ENCODE results near the gene CAMTA1.

The CAMTA1 gene

DNA sequence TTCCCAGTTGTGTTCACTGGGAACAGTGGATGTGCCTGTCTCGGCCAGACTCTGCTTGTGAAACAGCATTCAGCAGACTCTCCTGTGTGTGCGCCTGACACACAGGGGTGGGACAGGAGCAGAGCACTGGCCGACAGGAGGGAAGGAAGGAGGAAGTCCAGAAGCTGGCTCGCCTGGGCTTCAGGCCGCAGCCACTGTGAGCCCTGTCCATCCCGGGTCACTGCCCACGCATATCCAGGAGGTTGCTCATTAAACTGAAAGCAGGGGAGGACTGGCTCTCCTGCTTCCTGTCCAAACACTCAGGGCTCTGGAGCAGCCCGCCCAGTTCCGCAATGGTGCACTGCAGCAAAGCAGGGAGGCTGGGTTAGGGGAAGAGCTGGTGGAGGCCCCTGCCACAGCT is 767.1 kb downstream of the CAMTA1 start:
- peak; percentile 38 for DNase-seq (ENCODE audit: low spot score)
- Histone ChIP-seq H3K27me3 (ENCODE audit: insufficient read depth, poor library complexity, severe bottlenecking) (no peaks in the 10 kb centered on the region), H3K4me1 (ENCODE audit: insufficient read depth, poor library complexity, severe bottlenecking) (peaks cover 14% of the 10 kb centered on the region), H3K36me3 (ENCODE audit: low read depth) (no peaks in the 10 kb centered on the region), H3K27ac (ENCODE audit: poor library complexity, severe bottlenecking) (no peak overlapping the region), H3K9me3 (ENCODE audit: severe bottlenecking) (no peaks in the 10 kb centered on the region), H3K4me3 (ENCODE audit: severe bottlenecking) (no peak overlapping the region)
- TF ChIP-seq, protein P1, sequence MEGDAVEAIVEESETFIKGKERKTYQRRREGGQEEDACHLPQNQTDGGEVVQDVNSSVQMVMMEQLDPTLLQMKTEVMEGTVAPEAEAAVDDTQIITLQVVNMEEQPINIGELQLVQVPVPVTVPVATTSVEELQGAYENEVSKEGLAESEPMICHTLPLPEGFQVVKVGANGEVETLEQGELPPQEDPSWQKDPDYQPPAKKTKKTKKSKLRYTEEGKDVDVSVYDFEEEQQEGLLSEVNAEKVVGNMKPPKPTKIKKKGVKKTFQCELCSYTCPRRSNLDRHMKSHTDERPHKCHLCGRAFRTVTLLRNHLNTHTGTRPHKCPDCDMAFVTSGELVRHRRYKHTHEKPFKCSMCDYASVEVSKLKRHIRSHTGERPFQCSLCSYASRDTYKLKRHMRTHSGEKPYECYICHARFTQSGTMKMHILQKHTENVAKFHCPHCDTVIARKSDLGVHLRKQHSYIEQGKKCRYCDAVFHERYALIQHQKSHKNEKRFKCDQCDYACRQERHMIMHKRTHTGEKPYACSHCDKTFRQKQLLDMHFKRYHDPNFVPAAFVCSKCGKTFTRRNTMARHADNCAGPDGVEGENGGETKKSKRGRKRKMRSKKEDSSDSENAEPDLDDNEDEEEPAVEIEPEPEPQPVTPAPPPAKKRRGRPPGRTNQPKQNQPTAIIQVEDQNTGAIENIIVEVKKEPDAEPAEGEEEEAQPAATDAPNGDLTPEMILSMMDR (IDR thresholded peaks at IDR 0.05; ENCODE audit: poor library complexity, severe bottlenecking), result no peak
- ATAC-seq (ENCODE audit: low read depth), result no peak

DNA sequence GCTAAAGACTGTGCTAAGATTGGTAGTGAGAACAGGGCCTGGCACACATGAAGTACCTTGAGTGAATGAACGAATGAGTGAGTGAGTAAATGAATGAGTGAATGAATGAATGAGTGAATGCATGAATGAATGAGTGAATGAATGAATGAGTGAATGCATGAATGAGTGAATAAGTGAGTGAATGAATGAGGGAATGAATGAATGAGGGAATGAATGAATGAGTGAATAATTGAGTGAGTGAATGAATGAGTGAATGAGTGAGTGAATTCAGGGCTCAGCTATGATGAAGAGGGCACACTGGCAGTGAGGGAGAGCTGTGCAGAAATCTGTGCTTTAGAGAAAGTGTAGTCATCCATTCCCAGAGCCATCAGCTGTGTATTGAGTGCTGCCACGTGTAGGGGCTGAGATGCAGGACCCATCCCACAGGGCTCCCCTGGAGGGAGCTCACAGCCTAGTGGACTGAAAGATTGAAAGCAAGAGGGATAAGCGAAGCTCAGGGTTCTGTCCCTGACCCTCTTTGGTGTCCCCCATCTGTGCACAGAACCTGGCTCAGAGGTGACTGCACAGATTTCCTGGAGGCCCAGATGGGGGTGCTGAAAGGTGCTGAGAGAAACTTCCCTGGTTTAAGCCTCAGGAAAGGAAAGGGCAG is 767.9 kb downstream of the CAMTA1 start:
- Histone ChIP-seq H3K27ac (ENCODE audit: poor library complexity, severe bottlenecking) (no peak overlapping the region), H3K27me3 (ENCODE audit: insufficient read depth, poor library complexity, severe bottlenecking) (no peaks in the 10 kb centered on the region), H3K4me3 (ENCODE audit: severe bottlenecking) (no peak overlapping the region), H3K4me1 (ENCODE audit: insufficient read depth, poor library complexity, severe bottlenecking) (peaks cover 14% of the 10 kb centered on the region), H3K9me3 (ENCODE audit: severe bottlenecking) (no peaks in the 10 kb centered on the region), H3K36me3 (ENCODE audit: low read depth) (no peaks in the 10 kb centered on the region)
- peak; percentile 13 for DNase-seq (ENCODE audit: low spot score)
- ATAC-seq (ENCODE audit: low read depth), result no peak
- TF ChIP-seq, protein P1 (IDR thresholded peaks at IDR 0.05; ENCODE audit: poor library complexity, severe bottlenecking), result no peak

- Histone ChIP-seq H3K4me3 (ENCODE audit: severe bottlenecking) (no peak overlapping the region), H3K27me3 (ENCODE audit: insufficient read depth, poor library complexity, severe bottlenecking) (no peaks in the 10 kb centered on the region), H3K4me1 (ENCODE audit: insufficient read depth, poor library complexity, severe bottlenecking) (peaks cover 9% of the 10 kb centered on the region), H3K27ac (ENCODE audit: poor library complexity, severe bottlenecking) (no peak overlapping the region), H3K9me3 (ENCODE audit: severe bottlenecking) (no peaks in the 10 kb centered on the region), H3K36me3 (ENCODE audit: low read depth) (no peaks in the 10 kb centered on the region)
- TF ChIP-seq, protein P1 (IDR thresholded peaks at IDR 0.05; ENCODE audit: poor library complexity, severe bottlenecking), result no peak
- DNase-seq (ENCODE audit: low spot score) (peak; percentile 11), ATAC-seq (ENCODE audit: low read depth) (no peak)
Observed at GRCh38 chr1:7554385-7555235, 769.4 kb downstream of the CAMTA1 start.

DNA sequence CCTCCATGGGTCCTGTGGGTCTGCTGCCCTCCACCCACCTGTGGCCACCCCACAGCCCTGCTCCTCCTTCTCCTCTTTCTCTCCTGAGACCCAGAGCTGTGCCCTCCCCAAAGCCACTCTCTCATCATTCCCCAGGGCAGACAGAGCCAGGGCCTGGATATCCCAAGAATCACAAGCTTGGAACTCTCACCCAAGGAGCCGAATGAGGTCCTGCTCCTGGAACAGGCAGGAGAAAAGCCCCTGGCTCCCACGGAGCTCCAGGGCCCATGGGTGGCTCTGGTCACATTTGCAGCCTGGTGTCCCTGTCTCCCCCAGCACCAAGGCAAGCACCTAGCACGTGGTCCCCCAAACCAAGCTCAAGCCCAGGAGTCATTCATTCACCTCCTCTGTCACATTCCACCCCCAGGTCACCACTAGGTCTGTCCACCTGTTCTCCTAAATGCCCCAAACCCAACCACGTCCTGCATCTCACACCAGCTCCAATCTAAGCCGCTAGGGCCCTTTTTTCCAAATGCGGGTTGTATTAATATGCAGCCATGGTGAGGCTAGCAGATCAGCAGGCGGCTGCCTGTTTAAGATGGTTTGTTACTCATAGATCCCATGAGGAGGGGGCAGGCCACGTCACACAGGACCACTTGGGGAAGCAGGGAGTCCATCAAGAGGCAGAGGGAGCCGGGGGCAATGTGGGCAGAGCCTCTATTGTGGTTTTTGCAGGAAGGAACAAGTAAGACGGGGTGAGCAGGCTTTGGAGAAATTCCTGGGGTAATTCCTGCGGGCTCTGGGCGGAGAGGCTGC is 770.3 kb downstream of the CAMTA1 start:
- no peaks in the 10 kb centered on the region for H3K27me3 ChIP-seq (ENCODE audit: insufficient read depth, poor library complexity, severe bottlenecking)
- H3K4me3 ChIP-seq (ENCODE audit: severe bottlenecking), result no peak overlapping the region
- TF ChIP-seq, protein P1 (IDR thresholded peaks at IDR 0.05; ENCODE audit: poor library complexity, severe bottlenecking), result no peak
- DNase-seq (ENCODE audit: low spot score) (peak; percentile 80), ATAC-seq (ENCODE audit: low read depth) (peak; percentile 50)
- no peaks in the 10 kb centered on the region for H3K36me3 ChIP-seq (ENCODE audit: low read depth)
- H3K9me3 ChIP-seq (ENCODE audit: severe bottlenecking), result no peaks in the 10 kb centered on the region
- H3K27ac ChIP-seq (ENCODE audit: poor library complexity, severe bottlenecking), result no peak overlapping the region
- no peaks in the 10 kb centered on the region for H3K4me1 ChIP-seq (ENCODE audit: insufficient read depth, poor library complexity, severe bottlenecking)

Data from RWPE2 (cell line).